PFSK-1 (cell line): Measurements from ENCODE around the gene CEPT1.

Experiments
- POLR2AphosphoS5 ChIP-seq: IDR thresholded peaks from 2 replicates; pipeline ENCODE4 v1.6.1; 2012; ENCODE audit warnings: low read depth, mild to moderate bottlenecking, control low read depth, low read length, moderate library complexity
- REST ChIP-seq, 2 experiments: IDR thresholded peaks; 2 replicates each; pipeline versions ENCODE4 v1.6.1 to v1.8.0; 2011 to 2012; ENCODE audit warnings: low read depth in 2 of 2, low read length in 2 of 2, control low read depth in 1 of 2, inconsistent platforms in 1 of 2, mild to moderate bottlenecking in 1 of 2, moderate library complexity in 1 of 2; ENCODE audit not compliant: insufficient read depth in 1 of 2
- SIN3A ChIP-seq: IDR thresholded peaks from 2 replicates; pipeline ENCODE4 v1.6.1; 2012; ENCODE audit warnings: mild to moderate bottlenecking, low read length, moderate library complexity, borderline replicate concordance; ENCODE audit not compliant: insufficient read depth
- TAF1 ChIP-seq: IDR thresholded peaks from 2 replicates; pipeline ENCODE4 v1.6.1; 2012; ENCODE audit warnings: low read length, control low read depth, borderline replicate concordance; ENCODE audit not compliant: insufficient read depth

- TF ChIP-seq POLR2AphosphoS5 = no peak
- no peak for TF ChIP-seq TAF1
- TF ChIP-seq REST (IDR thresholded peaks at IDR 0.05; ENCODE audit: insufficient read depth in 1 of 2, low read depth in 2 of 2, low read length in 2 of 2) = no peak
- no peak for TF ChIP-seq SIN3A
These were observed 57.7 kb downstream of the CEPT1 start for GRCh38 chr1:111197598-111198284.
